HG03066 (cell line): Measurements from ENCODE around the gene ZNF213.

Experiments
- ATAC-seq: cut with Tn5 transposase; IDR thresholded peaks from one replicate; pipeline ENCODE4 v1.9.1; 2021; ENCODE audit warnings: low read depth; ENCODE audit not compliant: unreplicated experiment

Gene ZNF213

DNA sequence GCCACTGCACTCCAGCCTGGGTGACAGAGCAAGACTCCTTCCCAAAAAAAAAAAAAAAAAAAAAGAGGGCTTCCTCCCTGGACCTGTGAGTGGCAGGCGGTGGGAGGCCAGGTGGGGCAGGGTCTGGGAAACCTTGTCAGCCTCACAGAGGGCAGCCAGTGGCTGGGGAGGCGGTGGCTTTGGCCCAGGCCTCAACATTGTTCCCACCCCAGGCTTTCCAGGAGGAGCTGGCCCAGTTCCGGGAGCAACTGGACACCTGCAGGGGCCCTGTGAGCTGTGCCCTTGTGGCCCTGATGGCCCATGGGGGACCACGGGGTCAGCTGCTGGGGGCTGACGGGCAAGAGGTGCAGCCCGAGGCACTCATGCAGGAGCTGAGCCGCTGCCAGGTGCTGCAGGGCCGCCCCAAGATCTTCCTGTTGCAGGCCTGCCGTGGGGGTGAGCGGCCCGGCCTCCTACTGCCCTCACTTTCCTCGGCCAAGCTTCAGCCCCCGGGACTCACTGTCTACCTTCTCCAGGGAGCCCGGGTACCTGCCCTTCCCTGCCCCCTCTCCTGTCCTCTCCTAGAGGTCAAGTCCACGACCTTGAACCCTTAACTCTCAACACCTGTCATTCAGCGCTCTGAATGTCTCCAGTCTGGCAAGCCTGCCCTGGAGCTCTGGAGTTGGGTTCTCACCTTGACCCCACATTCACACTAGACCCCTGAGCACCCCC is 12.4 kb downstream of the ZNF213 start:
- ATAC-seq = no peak

DNA sequence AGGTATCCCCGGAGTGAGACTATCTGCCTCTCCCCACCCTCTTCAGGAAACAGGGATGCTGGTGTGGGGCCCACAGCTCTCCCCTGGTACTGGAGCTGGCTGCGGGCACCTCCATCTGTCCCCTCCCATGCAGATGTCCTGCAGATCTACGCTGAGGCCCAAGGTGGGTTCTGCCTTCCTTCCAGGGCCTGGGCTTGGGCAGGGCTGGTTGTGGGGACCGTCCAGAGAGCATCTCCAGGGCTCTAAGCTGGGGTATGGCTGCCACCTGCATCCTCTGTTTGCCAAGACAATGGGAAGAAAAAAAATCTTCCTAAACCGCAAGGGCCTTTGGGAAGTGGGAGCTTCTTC is 12.9 kb downstream of the ZNF213 start:
- ATAC-seq = no peak

DNA sequence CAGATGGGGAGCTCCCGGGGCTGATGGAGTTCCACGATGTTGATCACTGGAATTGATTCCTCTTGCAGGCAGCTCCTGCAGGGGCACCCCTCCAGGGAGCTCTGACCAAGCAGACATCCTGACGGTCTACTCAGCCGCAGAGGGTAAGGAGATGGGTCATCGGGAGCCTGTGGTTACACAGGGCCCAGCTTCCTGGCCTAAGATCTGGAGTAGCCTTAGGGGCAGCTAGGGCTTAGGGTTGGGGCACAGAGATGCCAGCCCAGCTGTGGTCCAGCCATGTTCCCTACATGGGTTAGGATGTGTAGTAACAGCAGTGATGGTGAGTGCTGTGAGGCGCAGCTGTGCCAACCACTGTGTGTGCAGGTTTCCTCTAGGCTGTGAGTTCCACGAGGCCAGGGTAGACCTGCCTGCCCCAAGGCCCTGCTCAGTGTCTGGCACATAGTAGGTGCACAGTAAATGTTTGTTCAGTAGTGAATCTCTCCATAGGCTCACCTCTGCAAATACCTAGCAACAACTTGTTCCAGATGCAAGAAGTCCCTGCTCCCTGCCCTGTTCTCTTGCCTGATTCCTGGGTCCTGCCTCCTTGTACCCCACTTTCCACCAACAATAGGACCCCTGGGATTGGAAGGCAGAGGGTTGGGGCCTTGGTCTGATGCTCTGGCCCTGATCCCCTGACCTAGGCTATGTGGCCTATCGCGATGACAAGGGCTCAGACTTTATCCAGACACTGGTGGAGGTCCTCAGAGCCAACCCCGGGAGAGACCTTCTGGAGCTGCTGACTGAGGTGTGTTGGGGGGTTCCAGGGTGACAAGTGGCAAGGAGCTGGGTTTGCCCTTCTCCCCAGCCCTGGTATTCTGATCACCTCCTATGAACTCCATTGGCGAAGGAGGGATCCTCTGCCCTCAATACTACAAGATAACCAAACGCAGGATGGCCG is 13.7 kb downstream of the ZNF213 start:
- no peak for ATAC-seq

DNA sequence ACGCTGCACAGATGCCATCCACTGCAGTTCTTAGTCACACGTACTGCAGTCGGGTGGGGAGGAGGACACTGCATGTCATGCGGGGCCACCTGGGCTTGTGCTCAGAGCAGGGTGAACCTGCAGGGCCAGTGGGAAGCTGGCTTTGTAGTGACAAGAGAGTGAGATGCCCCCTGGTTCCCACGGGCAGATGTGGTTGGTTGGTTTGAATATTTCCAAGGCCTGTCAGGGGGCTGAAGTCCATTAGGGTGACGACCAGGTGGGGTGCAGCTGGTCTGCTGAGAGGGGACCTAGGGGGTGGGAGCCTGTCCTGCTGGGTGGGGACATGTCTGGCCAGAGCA is 14.3 kb downstream of the ZNF213 start:
- ATAC-seq = no peak

DNA sequence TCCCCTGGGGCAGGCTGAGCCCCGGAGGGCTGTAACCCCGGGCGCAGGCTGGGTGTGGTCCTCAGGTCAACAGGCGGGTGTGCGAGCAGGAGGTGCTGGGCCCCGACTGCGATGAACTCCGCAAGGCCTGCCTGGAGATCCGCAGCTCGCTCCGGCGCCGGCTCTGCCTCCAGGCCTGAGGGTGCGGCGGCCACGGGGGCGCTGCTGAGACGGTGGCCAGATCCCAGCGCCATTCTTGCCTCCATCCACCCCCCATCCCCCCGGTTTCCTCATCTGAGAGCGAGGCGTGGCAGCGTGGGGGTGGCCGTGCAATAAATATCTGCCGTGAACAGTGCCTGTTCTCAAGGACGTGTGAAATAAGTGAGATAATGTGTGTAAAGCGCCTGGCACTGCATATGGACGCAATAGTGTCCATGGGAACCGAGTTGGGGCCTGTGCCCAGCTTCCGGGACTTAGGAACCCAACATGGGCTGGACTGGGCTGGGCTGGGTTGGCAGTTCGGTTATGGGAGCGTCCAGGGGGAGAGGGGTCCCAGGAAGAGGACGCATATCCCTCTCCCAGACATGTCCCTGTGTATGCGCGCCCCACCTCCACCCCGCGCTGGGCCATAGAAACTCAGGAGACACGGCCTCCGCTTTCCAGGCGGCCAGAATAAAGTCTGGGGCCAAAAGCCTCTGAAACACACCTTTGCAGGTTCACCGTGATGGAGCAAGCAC is 15.0 kb downstream of the ZNF213 start:
- no peak for ATAC-seq

DNA sequence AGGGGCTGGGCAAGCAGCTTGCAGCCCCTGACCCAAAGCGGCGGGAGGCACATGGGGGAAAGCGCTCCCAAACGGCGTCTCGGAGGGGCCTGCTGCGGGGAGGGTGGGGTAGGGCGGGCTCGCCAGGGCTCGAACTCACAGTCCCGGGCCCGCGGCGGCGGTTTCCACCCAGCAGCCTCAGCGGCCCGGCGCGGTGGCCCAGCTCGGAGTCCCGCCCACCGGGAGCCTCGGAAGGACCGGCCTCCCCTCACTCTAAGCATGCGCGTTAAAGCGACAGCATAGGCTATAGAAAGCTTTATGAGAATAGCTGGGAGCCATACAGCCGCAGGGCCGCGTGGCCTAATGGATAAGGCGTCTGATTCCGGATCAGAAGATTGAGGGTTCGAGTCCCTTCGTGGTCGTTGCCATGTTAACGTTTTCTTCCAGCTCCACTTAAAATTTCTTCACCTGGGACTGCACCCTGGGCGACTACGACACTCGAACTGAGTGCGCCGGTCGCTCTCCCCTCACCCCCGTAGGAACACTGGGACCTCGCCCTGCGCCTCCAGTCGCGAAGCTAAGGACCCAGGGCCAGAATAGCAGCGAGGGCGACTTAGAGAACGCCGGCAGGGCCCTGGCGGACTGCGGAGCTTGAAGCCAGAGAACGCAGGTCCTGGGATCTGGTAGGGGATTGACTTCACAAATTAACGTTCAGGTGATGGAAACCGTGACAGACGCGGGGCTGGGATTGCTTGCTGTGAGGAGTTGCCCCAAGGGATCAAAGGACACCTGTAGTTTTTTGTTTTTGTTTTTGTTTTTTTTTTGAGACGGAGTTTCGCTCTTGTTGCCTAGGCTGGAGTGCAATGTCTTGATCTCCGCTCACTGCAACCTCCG is 15.8 kb downstream of the ZNF213 start:
- ATAC-seq = peak; percentile 51

DNA sequence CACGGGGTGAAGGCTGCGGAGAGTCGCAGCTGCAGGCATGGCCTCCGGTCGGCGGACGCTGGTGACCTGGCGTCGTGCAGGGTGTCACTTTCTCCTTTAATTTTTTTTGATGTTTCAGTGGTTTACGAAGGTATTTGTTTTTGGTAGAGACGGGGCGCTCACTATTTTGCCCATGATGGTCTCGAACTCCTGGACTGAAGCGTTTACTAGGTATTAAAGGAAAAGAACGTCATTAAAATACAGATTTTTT is 17.1 kb downstream of the ZNF213 start:
- no peak for ATAC-seq

DNA sequence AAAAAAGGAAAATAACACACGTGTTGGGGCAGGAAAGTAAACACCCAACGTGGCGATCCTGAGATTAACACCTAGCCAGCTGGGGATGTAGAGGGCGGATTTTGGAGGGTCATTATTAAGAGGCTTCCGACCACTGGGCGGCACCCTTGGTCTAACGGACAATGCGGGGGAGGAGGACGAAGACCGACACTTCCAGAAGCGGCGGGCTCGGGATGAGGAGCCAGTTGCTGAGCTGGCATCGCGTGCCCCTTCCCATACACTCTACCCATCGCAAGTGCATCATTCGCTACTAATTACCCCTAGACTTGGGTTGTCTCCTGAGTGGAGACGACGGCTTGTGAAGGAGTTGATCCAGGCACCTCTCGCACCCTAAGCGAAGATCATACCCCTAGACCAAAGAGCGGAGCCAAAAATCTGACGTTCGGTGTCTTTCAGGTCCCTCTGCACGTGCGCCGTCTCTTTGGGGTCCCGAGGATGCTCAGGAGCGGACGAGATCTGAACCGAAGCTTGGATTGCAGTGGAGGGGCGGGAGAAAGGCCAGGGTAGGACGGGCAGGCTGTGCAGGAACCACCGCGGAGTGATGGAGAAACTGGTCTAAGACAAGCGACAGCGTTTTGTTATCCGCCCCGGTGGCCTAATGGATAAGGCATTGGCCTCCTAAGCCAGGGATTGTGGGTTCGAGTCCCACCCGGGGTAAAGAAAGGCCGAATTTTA is 17.6 kb downstream of the ZNF213 start:
- ATAC-seq = no peak

DNA sequence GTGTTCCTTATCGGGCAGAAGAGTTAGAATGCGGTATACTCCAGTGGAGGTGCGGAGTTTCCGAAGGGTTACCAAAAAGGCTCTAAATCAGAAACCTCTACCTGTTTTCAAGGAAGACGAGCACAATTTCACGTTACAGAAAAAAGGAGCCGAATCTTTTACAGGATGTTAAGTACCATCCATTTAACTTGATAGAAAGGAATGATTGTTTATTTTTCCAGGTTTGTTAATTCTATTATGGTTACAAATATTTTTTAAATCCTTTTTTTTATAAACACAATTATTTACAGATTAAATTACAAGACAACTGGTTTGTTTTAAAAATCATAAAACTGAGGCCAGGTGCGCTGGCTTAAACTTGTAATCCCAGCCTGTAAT is 18.2 kb downstream of the ZNF213 start:
- no peak for ATAC-seq

DNA sequence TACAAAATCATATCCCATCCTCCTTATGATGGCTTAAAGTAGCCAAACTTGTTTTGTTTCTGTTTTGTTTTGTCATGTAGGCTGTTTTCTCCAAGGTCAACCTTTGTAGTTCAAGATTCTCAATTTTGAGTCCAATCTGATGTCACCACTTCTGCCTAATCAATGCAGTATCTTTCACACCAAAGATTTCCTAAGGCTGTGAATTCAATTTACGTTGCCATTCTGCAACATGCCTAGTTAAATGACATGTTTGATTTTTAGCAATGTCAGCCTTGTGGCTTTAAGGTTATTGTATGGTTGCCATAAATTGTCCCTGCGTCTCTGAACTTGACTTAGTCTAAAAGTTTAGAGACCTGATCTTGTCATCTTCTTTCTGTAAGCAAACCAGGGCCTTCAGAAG is 20.4 kb downstream of the ZNF213 start:
- no peak for ATAC-seq

DNA sequence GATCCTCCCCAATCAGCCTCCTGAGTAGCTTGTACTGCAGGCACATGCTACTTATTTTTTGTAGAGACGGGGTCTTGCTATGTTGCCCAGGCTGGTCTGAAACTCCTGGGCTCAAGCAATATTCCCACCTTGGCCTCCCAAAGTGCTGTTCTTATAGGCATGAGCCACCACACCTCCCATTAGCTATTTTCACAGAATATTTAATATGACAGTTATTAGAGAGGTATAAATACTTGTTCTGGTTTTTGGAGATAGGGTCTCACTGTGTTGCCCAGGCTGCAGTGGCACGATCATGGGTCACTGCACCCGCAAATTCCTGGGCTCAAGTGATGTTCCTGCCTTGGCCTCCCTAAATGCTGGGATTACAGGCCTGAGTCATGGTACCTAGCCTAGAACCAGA is 21.1 kb downstream of the ZNF213 start:
- ATAC-seq = no peak

DNA sequence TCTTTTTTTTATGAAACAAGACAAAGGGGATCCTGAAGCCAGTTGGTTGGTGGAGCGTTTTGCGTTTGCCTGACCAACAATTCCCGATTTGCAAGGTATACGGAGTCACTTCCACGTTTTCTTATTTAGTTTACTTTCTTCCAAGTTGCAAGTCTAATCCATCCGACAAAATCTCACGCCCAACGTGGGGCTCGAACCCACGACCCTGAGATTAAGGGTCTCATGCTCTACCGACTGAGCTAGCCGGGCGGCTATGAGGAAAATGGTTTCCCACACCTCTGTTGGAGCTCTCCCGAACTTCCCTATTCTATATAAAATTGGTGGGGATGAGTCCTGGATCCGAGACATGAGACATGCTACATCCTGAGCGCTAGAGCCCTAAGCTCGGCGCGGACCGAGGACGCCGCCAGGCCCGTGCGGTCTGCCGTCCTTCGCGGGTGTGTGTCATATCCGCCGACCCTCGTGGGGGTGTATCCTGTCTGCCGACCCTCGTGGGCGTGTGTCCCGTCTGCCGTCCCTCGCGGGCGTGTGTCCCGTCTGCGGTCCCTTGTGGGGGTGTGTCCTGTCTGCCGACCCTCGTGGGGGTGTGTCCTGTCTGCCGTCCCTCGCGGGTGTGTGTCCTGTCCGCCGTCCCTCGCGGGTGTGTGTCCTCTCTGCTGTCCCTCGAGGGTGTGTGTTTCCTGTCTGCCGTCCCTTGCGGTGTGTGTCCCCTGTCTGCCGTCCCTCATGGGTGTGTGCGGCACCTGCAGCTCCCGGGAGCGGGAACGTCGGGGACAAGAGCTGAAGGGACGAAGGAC is 22.6 kb downstream of the ZNF213 start:
- no peak for ATAC-seq

DNA sequence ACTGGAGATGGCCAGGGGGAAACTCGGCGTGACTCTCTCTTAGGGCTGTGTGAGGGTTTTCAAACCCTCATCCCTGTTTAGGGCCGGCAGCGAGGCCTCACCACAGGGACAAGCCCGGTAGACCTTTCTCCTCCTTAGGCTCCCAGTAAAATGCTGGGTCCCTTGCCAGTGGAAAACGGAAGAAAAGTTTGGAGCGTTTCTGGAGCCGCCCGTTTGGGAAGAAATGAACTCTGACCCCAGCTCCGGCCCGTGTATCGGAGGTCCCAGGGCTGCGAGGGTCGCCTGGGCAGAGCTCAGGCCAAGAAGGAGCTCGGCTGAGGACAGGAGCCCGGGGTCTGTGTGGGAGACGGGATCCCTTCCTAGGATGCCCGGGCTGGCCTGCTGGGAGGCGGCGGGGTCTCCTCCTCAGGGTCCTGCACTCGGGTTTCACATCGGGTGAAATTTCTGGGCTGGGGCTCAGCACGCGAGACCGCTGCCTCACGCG is 23.2 kb downstream of the ZNF213 start:
- no peak for ATAC-seq

DNA sequence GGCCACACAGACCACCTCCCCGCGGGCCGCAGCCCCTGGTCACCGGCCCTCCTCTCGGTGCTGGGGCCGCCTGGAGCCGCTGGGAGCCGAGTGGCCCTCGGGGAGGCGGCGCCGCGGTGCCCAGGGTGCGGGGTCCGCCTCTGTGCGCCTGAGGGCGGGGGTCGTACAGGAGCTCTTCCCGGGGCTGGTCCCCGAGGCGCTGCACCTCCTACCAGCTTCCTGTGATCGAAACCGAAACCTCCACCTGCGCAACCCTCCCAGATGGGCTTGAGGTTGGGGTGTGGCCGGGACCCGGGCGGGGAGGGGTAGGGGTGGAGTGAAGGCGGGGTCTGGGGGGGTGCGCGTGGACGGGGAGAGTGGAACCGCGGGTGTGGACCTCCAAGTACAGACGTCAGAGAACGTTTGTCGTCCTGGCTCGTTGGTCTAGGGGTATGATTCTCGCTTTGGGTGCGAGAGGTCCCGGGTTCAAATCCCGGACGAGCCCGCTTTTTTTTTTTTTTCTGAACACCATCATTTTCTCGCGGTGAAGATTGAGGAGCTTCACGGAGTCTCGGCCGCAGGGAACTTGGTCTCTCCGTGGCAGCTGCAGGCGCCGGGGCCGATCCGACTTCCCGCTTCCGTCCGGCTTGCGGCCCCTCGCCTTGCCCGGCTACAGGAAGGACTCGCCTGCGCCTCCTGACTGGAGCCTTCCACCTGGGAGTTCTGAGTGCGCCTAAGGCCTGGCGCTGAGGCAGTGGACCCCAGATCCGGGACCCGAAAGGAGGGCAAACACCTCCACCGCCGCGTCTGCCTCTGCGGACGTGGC is 23.9 kb downstream of the ZNF213 start:
- no peak for ATAC-seq

DNA sequence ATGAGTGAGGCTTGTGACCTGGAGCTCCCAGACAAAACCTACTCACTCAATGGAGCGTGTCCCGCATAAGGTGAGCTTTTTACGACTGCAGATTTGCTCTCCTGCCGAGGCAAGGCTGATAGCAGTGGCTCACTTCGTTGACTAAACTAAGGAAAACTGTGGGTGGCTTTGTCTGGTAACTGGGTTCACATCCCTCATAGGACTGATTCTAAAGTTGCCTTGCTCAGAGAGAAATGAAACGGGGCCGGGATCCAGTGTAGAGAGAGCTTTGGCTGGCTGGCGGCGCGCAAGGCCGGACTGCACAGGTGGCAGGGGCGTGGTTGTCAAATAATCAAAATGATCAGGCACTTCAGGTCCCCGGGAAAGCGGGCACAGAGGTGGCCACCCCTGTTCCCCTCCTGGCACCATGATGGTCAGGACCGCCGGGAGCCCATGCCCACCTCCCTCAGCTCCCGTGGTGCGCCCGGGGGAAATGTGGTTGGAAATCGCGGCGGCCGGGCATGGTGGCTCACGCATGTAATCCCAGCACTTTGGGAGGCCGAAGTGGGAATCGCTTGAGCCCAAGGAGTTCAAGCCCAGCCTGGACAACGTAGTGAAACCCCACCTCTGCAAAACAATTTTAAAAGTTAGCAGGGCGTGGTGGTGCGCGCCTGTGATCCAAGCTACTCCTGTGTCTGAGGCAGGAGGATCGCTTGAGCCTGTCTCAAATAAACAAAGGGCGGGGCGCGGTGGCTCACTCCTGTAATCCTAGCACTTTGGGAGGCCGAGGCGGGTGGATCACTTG is 26.6 kb downstream of the ZNF213 start:
- no peak for ATAC-seq

DNA sequence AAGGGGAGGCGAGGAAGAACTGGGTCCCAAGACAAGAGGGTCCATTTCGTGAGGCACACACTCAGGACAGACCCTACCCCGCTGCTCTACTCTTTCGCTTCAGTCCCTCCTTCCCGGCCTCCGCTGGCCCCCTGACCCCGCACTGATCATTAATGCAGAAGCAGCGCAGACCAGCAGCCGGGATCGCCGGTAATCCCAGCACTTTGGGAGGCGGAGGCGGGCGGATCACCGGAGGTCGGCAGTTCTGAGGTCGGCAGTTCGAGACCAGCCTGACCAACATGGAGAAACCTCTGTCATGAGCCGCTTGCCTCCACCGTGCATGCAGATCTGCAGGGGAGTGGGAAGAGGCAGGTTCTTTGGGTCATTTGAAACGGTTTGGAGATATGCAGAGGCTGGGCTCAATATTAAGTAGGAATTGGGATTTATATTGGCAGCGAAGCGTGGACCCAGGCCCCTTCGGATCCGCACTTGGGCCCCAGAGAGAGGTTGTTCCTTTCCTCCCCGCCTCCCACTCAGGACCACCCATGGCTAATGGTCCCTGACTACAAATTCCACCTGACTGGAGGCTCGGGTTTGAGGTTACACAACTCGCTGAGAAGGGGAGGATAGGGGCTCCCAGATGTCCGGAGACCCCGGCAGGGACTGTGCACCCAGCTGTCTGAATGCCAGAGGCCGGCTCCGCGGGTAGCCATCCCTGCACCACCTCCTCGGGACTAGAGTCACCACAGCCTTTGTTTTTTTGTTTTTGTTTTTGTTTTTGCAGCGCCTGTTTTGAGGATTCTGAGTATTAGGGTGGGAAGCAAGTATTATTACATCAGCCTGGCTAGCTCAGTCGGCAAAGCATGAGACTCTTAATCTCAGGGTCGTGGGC is 29.5 kb downstream of the ZNF213 start:
- no peak for ATAC-seq
